ENCODE results near the gene STAT5A.

The STAT5A gene

GRCh38 chr17:42310787-42311215, 22.5 kb downstream of the STAT5A start:
- H3K4me3 ChIP-seq (ENCODE audit: low read depth, low read length): no peak overlapping the region
- TF ChIP-seq CTCF (IDR thresholded peaks at IDR 0.05; ENCODE audit: low read depth, low read length, missing control alignments): no peak
- no peak for DNase-seq (ENCODE audit: low read depth)

GRCh38 chr17:42311240-42312034, 23.1 kb downstream of the STAT5A start:
- no peak overlapping the region for H3K4me3 ChIP-seq (ENCODE audit: low read depth, low read length)
- TF ChIP-seq CTCF (IDR thresholded peaks at IDR 0.05; ENCODE audit: low read depth, low read length, missing control alignments): no peak
- no peak for DNase-seq (ENCODE audit: low read depth)

DNA sequence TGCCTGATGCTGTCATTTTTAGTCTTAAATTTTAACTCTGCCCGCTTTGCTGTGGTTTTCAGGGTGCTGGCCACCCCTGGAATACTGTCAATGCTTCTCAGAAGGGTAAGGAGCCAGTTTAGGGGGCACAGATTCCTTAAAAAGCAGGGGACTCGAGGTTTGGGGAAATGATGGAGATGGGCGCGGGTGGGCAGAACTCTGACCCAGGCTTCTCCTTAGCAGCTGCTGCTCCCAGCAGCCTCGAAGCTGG, 23.7 kb downstream of the STAT5A start:
- TF ChIP-seq CTCF (IDR thresholded peaks at IDR 0.05; ENCODE audit: low read depth, low read length, missing control alignments): no peak
- H3K4me3 ChIP-seq (ENCODE audit: low read depth, low read length): no peak overlapping the region; the same call in 1 of the 2 replicates
- DNase-seq (ENCODE audit: low read depth): no peak

DNA sequence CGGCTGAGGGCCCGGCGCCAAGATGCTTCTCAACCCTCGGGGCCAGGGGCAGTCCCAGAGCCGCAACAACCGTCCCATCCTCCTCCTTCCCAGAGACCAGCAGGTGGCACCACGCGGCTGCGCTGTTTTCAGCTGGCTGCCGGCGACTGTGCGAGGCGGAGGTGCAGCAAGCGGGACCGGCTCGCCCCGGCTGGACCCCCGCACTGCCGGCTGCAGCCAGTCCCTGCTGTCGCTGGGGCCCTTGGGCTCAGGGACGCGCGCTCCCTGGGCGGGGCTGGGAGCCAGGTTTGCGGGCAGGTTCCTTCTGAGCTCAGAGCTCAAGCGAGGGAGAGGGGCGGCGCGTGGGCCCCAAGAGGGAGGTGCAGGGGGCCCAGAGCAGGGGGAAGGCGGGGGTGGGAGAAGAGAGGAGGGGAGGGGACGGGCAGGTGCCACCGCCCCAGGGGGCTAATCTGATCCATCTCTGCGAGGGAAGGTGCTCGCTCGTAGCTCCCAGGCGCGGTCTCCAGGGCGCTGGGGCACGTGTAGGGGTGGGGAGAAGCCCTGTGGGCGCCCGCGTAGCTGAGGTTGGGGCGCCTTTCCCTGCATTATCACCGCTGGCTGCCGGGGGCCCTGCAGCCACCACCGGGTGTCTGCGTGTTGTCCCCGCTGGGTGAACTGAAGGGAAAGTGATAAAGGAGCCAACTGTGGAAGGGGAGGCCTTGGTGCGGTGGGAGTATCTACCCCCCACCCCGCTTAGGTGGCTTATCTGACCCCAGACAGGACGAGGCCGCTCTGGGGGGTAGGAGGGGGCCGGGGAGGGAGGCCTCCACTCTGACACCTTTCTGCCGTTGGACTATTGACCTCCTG, 24.2 kb downstream of the STAT5A start:
- DNase-seq (ENCODE audit: low read depth): no peak
- TF ChIP-seq CTCF (IDR thresholded peaks at IDR 0.05; ENCODE audit: low read depth, low read length, missing control alignments): peak; percentile 71
- H3K4me3 ChIP-seq (ENCODE audit: low read depth, low read length): no peak overlapping the region; the same call in 1 of the 2 replicates

GRCh38 chr17:42313389-42313772, 25.1 kb downstream of the STAT5A start:
- no peak overlapping the region for H3K4me3 ChIP-seq (ENCODE audit: low read depth, low read length)
- no peak for DNase-seq (ENCODE audit: low read depth)
- TF ChIP-seq CTCF (IDR thresholded peaks at IDR 0.05; ENCODE audit: low read depth, low read length, missing control alignments): no peak

GRCh38 chr17:42313773-42314566, 25.7 kb downstream of the STAT5A start:
- no peak for DNase-seq (ENCODE audit: low read depth)
- H3K4me3 ChIP-seq (ENCODE audit: low read depth, low read length): no peak overlapping the region
- no peak for TF ChIP-seq CTCF (IDR thresholded peaks at IDR 0.05; ENCODE audit: low read depth, low read length, missing control alignments)
